ENCODE results near the gene SEC23IP. TPM values are rescaled to one million over a fixed set of nuclear protein-coding genes. Genes with fewer than 3 reads are reported as not detected.

Gene SEC23IP
- total and polyA plus RNA-seq, 9 donors = 23.0 to 50.0 (median 40.5) TPM

- DNase-seq = no peak
- peaks cover 41% of the 10 kb centered on the region for H3K36me3 ChIP-seq (ENCODE audit: control insufficient read depth, insufficient read depth, low read length)
- no peak overlapping the region for H3K27ac ChIP-seq (ENCODE audit: low read length)
- no peaks in the 10 kb centered on the region for H3K27me3 ChIP-seq (ENCODE audit: control insufficient read depth, insufficient read depth, low read length)
- no peaks in the 10 kb centered on the region for H3K4me1 ChIP-seq (ENCODE audit: control insufficient read depth, insufficient read depth, low read length)
- H3K9me3 ChIP-seq (replicated peaks; ENCODE audit: control insufficient read depth, low read depth, low read length) = no peaks in the 10 kb centered on the region
- no peak overlapping the region for H3K4me3 ChIP-seq (ENCODE audit: low read length)
Measured at GRCh38 chr10:119928411-119928810, 35.9 kb downstream of the SEC23IP start.

GRCh38 chr10:119931871-119932270, 39.3 kb downstream of the SEC23IP start:
- WGBS (ENCODE audit: insufficient coverage) = 81% methylated on average over 3 of the region's 4 CpGs
- H3K9me3 ChIP-seq (replicated peaks; ENCODE audit: control insufficient read depth, low read depth, low read length) = no peaks in the 10 kb centered on the region
- no peak overlapping the region for H3K4me3 ChIP-seq (ENCODE audit: low read length)
- H3K4me1 ChIP-seq (ENCODE audit: control insufficient read depth, insufficient read depth, low read length) = no peaks in the 10 kb centered on the region
- no peak for DNase-seq
- H3K27ac ChIP-seq (ENCODE audit: low read length) = no peak overlapping the region
- H3K27me3 ChIP-seq (ENCODE audit: control insufficient read depth, insufficient read depth, low read length) = no peaks in the 10 kb centered on the region
- H3K36me3 ChIP-seq (ENCODE audit: control insufficient read depth, insufficient read depth, low read length) = peaks cover 49% of the 10 kb centered on the region

- H3K4me1 ChIP-seq (ENCODE audit: control insufficient read depth, insufficient read depth, low read length) = no peaks in the 10 kb centered on the region
- H3K36me3 ChIP-seq (ENCODE audit: control insufficient read depth, insufficient read depth, low read length) = peaks cover 44% of the 10 kb centered on the region
- H3K9me3 ChIP-seq (replicated peaks; ENCODE audit: control insufficient read depth, low read depth, low read length) = no peaks in the 10 kb centered on the region
- H3K4me3 ChIP-seq (ENCODE audit: low read length) = no peak overlapping the region
- H3K27me3 ChIP-seq (ENCODE audit: control insufficient read depth, insufficient read depth, low read length) = no peaks in the 10 kb centered on the region
- no peak overlapping the region for H3K27ac ChIP-seq (ENCODE audit: low read length)
- DNase-seq = no peak
- WGBS (ENCODE audit: insufficient coverage) = 100% methylated on average over 2 of the region's 4 CpGs
Measured at GRCh38 chr10:119932631-119933030, 40.1 kb downstream of the SEC23IP start.

GRCh38 chr10:119933179-119933578, 40.6 kb downstream of the SEC23IP start:
- H3K4me1 ChIP-seq (ENCODE audit: control insufficient read depth, insufficient read depth, low read length) = no peaks in the 10 kb centered on the region
- H3K9me3 ChIP-seq (replicated peaks; ENCODE audit: control insufficient read depth, low read depth, low read length) = no peaks in the 10 kb centered on the region
- H3K4me3 ChIP-seq (ENCODE audit: low read length) = no peak overlapping the region
- peak; percentile 38 for DNase-seq
- no peaks in the 10 kb centered on the region for H3K27me3 ChIP-seq (ENCODE audit: control insufficient read depth, insufficient read depth, low read length)
- no peak overlapping the region for H3K27ac ChIP-seq (ENCODE audit: low read length)
- H3K36me3 ChIP-seq (ENCODE audit: control insufficient read depth, insufficient read depth, low read length) = peaks cover 46% of the 10 kb centered on the region
- WGBS (ENCODE audit: insufficient coverage) = no CpG with 5 or more reads among the region's 3 CpGs

- H3K27ac ChIP-seq (ENCODE audit: low read length) = no peak overlapping the region
- no CpG with 5 or more reads among the region's 3 CpGs for WGBS (ENCODE audit: insufficient coverage)
- H3K4me1 ChIP-seq (ENCODE audit: control insufficient read depth, insufficient read depth, low read length) = no peaks in the 10 kb centered on the region
- no peak overlapping the region for H3K4me3 ChIP-seq (ENCODE audit: low read length)
- peaks cover 31% of the 10 kb centered on the region for H3K36me3 ChIP-seq (ENCODE audit: control insufficient read depth, insufficient read depth, low read length)
- no peak for DNase-seq
- no peaks in the 10 kb centered on the region for H3K9me3 ChIP-seq (replicated peaks; ENCODE audit: control insufficient read depth, low read depth, low read length)
- H3K27me3 ChIP-seq (ENCODE audit: control insufficient read depth, insufficient read depth, low read length) = no peaks in the 10 kb centered on the region
Measured at GRCh38 chr10:119940487-119940886, 48.0 kb downstream of the SEC23IP start.

GRCh38 chr10:119942973-119943372, 50.4 kb downstream of the SEC23IP start:
- H3K36me3 ChIP-seq (ENCODE audit: control insufficient read depth, insufficient read depth, low read length) = peaks cover 21% of the 10 kb centered on the region
- no peaks in the 10 kb centered on the region for H3K27me3 ChIP-seq (ENCODE audit: control insufficient read depth, insufficient read depth, low read length)
- WGBS (ENCODE audit: insufficient coverage) = no CpG with 5 or more reads among the region's 2 CpGs
- H3K4me3 ChIP-seq (ENCODE audit: low read length) = no peak overlapping the region
- H3K4me1 ChIP-seq (ENCODE audit: control insufficient read depth, insufficient read depth, low read length) = no peaks in the 10 kb centered on the region
- no peaks in the 10 kb centered on the region for H3K9me3 ChIP-seq (replicated peaks; ENCODE audit: control insufficient read depth, low read depth, low read length)
- no peak for DNase-seq
- H3K27ac ChIP-seq (ENCODE audit: low read length) = no peak overlapping the region

- Histone ChIP-seq H3K36me3 (ENCODE audit: control insufficient read depth, insufficient read depth, low read length) (peaks cover 18% of the 10 kb centered on the region), H3K4me3 (ENCODE audit: low read length) (no peak overlapping the region), H3K4me1 (ENCODE audit: control insufficient read depth, insufficient read depth, low read length) (no peaks in the 10 kb centered on the region), H3K9me3 (replicated peaks; ENCODE audit: control insufficient read depth, low read depth, low read length) (no peaks in the 10 kb centered on the region), H3K27me3 (ENCODE audit: control insufficient read depth, insufficient read depth, low read length) (no peaks in the 10 kb centered on the region), H3K27ac (ENCODE audit: low read length) (no peak overlapping the region)
- no peak for DNase-seq
- WGBS (ENCODE audit: insufficient coverage) = no CpG with 5 or more reads among the region's 3 CpGs
Measured at GRCh38 chr10:119945805-119946204, 53.3 kb downstream of the SEC23IP start.

GRCh38 chr10:119947300-119947699, 54.8 kb downstream of the SEC23IP start:
- peak; percentile 87 for DNase-seq
- no peaks in the 10 kb centered on the region for H3K9me3 ChIP-seq (replicated peaks; ENCODE audit: control insufficient read depth, low read depth, low read length)
- no peak overlapping the region for H3K4me3 ChIP-seq (ENCODE audit: low read length)
- no peaks in the 10 kb centered on the region for H3K27me3 ChIP-seq (ENCODE audit: control insufficient read depth, insufficient read depth, low read length)
- no peak overlapping the region for H3K27ac ChIP-seq (ENCODE audit: low read length)
- H3K36me3 ChIP-seq (ENCODE audit: control insufficient read depth, insufficient read depth, low read length) = peaks cover 17% of the 10 kb centered on the region
- H3K4me1 ChIP-seq (ENCODE audit: control insufficient read depth, insufficient read depth, low read length) = no peaks in the 10 kb centered on the region
- WGBS (ENCODE audit: insufficient coverage) = 25% methylated on average over 4 of the region's 6 CpGs

- 100% methylated on average over 2 of the region's 4 CpGs for WGBS (ENCODE audit: insufficient coverage)
Measured at GRCh38 chr10:119957451-119957850, 64.9 kb downstream of the SEC23IP start.

GRCh38 chr10:119962837-119963236, 70.3 kb downstream of the SEC23IP start:
- H3K36me3 ChIP-seq (ENCODE audit: control insufficient read depth, insufficient read depth, low read length) = no peaks in the 10 kb centered on the region
- H3K9me3 ChIP-seq (replicated peaks; ENCODE audit: control insufficient read depth, low read depth, low read length) = peaks cover 5% of the 10 kb centered on the region

More at GRCh38 chr10:119957451-119957850, 64.9 kb downstream of the SEC23IP start:
- Histone ChIP-seq H3K27me3 (ENCODE audit: control insufficient read depth, insufficient read depth, low read length) (no peaks in the 10 kb centered on the region), H3K27ac (ENCODE audit: low read length) (no peak overlapping the region), H3K9me3 (replicated peaks; ENCODE audit: control insufficient read depth, low read depth, low read length) (no peaks in the 10 kb centered on the region), H3K4me1 (ENCODE audit: control insufficient read depth, insufficient read depth, low read length) (no peaks in the 10 kb centered on the region), H3K4me3 (ENCODE audit: low read length) (no peak overlapping the region), H3K36me3 (ENCODE audit: control insufficient read depth, insufficient read depth, low read length) (no peaks in the 10 kb centered on the region)
- no peak for DNase-seq

GRCh38 chr10:119967066-119967465, 74.5 kb downstream of the SEC23IP start:
- H3K9me3 ChIP-seq (replicated peaks; ENCODE audit: control insufficient read depth, low read depth, low read length) = peaks cover 5% of the 10 kb centered on the region
- DNase-seq = no peak
- H3K27ac ChIP-seq (ENCODE audit: low read length) = no peak overlapping the region
- H3K4me3 ChIP-seq (ENCODE audit: low read length) = no peak overlapping the region
- no peaks in the 10 kb centered on the region for H3K4me1 ChIP-seq (ENCODE audit: control insufficient read depth, insufficient read depth, low read length)
- H3K36me3 ChIP-seq (ENCODE audit: control insufficient read depth, insufficient read depth, low read length) = no peaks in the 10 kb centered on the region
- WGBS (ENCODE audit: insufficient coverage) = 64% methylated on average over 1 of the region's 1 CpG
- H3K27me3 ChIP-seq (ENCODE audit: control insufficient read depth, insufficient read depth, low read length) = no peaks in the 10 kb centered on the region

More at GRCh38 chr10:119962837-119963236, 70.3 kb downstream of the SEC23IP start:
- Histone ChIP-seq H3K27ac (ENCODE audit: low read length) (no peak overlapping the region), H3K27me3 (ENCODE audit: control insufficient read depth, insufficient read depth, low read length) (no peaks in the 10 kb centered on the region), H3K4me1 (ENCODE audit: control insufficient read depth, insufficient read depth, low read length) (no peaks in the 10 kb centered on the region), H3K4me3 (ENCODE audit: low read length) (no peak overlapping the region)
- no peak for DNase-seq
